GM19043 (cell line): Measurements from ENCODE around the gene HTR4.
"Not testable (repeated sequence)": the region's sequence is repeated elsewhere in the genome, so short reads cannot be mapped to it uniquely, and the experiment has no call there.

ENCODE experiments used
- ATAC-seq: cut with Tn5 transposase; IDR thresholded peaks from one replicate; pipeline ENCODE4 v1.9.1; 2021; ENCODE audit warnings: low read depth; ENCODE audit not compliant: unreplicated experiment

HTR4 gene, protein sequence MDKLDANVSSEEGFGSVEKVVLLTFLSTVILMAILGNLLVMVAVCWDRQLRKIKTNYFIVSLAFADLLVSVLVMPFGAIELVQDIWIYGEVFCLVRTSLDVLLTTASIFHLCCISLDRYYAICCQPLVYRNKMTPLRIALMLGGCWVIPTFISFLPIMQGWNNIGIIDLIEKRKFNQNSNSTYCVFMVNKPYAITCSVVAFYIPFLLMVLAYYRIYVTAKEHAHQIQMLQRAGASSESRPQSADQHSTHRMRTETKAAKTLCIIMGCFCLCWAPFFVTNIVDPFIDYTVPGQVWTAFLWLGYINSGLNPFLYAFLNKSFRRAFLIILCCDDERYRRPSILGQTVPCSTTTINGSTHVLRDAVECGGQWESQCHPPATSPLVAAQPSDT

DNA sequence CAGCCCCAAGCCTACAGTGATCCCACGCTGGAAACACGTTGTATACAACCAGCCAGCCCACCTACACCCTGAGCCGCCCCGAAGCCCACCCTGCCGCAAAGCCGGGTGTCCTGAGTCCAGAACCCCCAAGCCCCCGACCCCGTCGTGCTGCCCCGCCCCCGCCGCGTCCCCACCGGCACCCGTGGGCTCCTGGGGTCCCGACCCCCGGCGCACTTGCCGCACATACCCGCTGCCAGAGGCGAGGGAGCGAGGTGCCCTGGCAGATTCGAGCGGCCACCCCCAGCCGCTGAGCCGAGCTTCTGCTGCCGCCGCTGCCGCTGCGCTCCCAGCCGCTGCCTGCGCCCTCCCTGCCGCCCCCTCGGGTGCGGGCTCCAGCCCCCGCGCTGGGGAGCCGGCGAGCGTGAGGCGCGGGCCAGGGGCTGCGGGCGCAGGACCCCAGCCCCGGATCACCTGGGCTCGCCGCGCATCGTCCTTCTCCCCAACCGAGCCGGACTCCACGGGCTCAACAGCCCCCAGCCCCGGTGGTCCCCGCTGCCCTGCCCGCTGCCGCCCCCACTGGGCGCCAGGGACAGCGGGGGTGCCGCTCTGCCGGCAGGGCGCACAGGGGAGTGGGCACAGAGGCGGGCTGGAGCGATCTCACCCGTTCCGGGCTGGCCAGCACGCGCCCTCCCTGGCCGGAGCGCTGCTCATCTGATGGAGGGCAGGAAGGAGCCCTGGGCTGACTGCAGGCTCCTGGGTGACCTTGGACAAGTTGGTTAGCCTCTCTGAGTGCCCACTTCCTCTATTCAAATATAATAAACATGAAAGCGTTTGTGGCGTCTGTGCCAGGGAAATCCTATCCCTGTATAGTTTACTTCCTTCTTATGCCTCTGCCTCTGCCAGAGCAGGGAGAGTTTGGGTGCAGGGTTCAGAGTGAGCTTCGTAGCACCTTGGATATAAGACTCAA, at the start of gene HTR4:
Gene HTR4 (minus strand): TSS at position 692 of the 946 bp plus-strand sequence. CDS start 17,513 bp downstream, outside the sequence.
- no peak for ATAC-seq

DNA sequence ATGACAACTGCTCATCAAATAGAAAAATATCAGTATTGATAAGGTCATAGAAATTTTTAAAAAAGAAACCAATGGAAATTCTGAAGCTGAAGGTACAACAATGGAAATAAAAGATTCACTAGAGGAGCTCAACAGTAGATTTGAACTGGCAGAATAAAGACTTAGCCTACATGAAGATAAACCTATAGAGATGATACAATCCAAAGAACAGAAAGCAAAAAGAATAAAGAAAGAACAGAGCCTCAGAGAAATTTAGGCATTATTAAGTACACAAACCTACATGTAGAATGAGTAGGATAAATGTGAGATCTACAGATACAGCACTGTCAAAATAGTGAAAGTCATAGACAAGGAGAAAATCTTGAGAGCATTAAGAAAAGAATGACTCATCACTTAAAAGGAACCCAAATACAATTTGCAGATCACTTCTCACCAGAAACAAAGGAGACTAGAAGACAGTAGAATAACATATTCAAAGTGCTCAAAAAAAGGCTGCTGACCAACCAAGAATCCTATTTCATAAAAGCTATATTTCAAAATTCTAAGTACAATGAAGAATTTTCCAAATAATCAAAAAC, 47.8 kb upstream of the HTR4 start:
- ATAC-seq: no peak

DNA sequence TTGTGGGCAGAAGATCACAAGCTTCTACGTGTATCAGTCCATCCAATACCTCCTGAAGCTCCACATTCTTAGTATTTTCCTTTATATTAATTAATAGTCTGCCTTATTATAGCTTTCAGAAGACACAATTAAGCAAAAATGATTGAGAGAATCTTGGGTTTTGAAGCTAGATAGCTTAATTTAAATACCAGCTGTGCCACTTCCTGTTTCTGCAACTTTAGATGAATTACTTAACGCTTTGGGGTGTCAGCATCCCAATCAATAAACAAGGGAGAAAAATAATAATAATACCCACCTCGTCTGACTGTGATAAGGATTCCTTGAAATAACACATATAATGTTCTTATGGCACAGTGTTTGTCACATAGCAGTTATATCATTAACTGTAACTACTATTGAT, 44.7 kb upstream of the HTR4 start:
- no peak for ATAC-seq

DNA sequence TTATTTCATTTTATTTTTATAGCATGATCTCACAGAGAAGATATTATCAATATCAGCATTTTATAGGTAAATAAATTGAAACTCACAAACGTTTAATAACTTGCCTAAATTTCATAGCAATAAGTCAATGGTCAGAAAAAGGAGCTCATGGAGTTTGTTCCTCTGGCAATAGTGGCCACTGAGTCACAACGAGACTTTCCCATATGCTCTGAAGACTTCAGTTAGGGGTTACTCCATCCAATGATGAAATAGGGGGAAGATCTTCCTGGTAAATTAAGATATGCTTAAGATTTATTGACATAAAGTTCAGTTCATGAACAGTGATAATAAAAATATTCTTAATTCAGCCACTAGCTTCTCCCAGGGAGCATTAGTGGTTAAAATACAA, 43.5 kb upstream of the HTR4 start:
- no peak for ATAC-seq

DNA sequence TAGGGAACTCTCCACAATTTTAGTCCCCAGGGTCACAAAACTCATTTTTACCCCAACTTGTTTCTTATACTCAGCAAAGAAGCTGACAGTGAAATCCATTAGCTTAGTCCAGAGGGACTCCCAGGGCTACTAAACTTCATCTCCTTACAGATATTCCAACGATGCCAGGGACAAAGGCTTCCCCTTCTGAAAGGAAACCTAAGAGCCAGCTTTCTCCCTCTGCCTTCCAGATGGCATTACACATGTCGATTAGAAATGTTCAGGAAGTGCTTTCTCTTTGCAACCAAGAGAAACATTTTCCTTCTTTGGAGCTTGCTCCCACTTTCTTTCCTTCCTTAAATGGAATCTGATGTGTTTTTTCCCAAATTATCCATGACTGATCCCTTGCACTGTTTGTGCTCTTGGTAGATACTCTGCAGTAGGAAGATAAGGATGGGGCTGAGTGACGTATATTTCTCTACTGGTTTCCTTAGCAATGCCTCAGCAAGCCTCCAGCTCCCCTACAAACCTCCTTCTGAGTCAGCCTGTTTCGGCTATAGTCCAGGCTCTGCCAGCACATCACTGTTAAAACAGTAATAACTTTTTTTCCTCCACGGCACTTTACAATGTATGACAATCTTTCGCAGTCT, 43.0 kb upstream of the HTR4 start:
- no peak for ATAC-seq

DNA sequence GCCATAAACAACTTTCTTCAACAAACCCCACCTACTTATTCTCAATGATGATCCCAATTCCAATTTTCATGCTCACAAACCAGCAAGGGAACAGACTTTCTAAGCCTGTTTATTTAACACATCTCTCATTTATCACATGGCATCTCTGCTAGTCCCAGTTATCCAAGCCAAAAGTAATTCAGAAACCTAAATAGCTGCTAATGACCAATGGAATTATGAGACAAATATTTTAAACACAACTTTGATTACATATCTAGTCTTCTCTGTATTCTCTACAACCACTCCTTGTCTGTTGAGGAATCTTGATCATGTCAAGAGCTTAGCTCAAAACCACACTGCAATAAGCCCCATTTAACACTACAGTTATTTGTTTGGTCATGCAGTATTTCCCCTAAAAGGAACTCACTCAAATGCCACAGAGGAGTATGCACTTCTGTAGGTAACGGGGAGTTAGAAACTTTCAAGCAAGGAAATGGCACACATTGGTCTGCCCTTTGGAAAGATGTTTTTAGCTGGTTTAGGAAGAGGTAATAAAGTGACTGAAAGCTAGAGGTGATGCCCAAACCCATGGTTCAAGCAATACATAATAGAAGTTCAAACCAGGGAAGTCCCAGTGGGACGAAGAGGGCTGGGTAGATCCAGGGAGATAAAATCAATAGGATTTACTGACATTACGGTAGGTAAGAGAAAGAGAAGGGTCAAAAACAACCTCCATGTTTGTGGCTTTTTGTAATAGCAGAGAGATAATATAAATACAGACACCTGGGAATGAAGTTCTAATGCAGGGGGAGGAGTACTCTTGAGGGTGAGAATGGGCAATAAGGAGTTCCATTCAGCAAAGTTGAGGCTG, 42.1 kb upstream of the HTR4 start:
- ATAC-seq: no peak

DNA sequence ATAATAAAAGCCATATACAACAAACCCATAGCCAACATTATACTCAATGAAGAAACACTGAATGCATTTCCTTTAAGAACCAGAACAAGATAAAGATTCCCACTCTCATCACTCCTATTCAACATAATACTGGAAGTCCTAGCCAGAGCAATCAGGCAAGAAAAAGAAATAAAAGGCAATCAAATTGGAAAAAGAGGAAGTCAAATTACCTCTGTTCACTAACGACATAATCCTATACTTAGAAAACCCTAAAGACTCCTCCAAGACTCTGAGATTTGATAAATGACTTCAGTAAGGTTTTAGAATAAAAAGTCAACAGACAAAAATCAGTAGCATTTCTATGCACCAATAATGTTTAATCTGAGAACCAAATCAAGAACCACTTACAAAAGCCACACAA, 36.6 kb upstream of the HTR4 start:
- ATAC-seq: no peak

DNA sequence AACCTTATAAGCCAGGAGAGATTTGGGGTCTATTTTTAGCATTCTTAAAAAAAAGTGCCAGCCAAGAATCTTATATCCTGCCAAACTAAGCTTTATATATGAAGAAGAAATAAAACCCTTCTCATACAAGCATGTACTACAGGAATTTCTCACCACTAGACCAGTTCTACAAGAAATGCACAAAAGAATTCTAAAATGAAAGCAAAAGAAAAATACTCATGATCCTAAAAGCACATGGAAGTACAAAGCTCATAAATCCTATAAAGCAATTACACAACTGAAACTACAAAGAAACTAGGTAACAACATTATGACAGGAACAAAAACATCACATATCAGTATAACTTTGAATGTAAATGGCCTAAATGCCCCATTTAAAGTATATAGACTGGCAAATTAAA, 34.5 kb upstream of the HTR4 start:
- ATAC-seq: no peak

DNA sequence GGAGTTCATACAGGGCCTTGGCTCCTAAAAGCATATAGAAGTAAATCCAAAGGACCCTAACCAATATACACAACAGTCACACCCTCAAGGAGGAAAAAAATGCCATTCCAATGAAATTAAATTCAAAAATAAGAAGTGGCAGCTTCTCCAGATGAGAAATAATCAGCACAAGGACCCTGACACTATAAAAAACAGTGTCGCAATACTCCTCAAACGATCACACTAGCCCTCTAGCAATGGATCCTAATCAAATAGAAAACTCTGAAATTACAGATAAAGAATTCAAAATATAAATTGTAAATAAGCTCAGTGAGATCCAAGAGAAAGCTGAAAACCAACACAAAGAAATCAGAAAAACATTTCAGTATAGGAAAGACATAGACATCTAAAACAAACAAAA, 33.5 kb upstream of the HTR4 start:
- ATAC-seq: no peak

DNA sequence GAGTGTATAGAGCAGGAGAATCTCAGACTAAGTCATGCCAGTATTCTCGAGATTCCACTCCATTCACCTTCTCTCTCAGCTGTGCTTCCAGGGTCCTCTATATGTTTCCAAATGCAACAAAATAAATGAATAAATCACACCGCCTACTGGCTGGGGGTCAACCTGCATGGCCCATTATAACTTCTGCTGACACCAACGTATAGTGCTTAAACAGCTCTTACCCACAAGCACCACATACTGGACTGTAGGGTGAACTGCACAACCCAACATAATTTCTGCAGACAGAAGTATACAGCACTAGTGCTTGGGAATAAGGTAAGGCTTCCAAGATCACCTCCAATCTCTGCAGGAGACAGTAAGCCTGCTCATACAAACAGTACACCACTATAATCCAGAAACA, 33.1 kb upstream of the HTR4 start:
- ATAC-seq: peak; percentile 66

DNA sequence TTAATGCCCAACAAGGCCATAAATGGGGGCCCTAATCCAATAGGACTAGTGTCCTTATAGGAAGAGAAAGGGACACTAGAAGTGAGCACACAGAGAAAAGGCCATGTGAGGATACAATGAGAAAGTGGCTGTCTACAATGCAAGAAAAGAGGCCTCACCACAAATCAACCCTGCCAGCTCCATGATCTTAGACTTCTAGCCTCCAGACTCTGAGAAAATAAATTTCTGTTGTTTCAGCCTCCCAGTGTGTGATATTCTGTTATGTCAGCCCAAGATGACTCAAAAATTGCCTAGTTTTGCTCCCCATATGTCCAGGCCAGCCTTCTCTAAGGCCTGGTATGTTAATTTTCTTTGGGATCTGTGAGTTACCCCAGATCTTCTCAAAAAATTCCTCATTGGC, 32.3 kb upstream of the HTR4 start:
- ATAC-seq: no peak

DNA sequence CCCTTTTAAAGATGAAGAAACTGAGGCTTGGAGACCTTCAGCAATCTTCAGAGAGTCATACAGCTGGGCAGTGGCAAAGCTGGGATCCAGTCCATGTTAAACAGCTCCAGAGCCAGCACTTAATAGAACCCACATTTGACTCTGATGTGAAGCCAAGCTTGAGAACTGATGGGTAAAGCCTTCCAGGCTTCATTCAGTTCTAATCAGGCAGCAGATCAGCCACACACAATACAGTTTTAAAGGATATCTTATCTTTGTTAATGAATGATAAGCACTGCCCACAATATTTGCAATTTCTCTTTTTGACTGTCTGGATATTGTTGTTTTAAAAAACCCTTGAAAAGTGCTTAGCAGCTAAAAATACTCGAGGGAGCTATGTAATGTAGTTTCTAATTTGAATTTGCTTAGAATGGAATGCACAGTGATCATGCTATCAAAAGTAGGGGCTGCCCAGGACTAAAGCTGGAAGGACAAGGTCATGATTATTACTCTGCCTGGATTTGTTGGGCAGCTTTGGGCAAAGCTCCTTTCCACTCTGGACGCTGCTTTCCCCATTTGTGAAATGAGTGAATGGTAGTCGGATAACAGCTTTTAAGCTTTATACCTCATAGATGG, 31.3 kb upstream of the HTR4 start:
- no peak for ATAC-seq

DNA sequence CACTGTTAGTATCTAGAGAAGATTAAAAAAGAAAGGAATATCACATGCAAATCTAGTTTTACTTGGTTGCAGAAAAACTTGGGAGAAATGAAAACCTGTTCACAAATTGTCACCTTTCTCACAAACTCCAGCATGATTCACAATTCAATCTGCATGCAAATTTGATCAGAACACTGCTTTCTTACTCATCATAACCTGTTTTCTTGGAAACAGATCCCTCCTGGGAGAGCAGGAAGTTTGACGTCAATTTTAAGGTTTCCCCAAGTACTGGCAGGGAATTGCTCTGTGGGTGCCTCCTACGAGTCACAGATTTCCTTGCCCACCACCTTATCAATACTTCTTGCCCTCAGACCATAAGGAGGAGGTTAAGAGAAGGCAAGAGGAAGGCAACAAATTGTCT, 30.2 kb upstream of the HTR4 start:
- ATAC-seq: no peak

DNA sequence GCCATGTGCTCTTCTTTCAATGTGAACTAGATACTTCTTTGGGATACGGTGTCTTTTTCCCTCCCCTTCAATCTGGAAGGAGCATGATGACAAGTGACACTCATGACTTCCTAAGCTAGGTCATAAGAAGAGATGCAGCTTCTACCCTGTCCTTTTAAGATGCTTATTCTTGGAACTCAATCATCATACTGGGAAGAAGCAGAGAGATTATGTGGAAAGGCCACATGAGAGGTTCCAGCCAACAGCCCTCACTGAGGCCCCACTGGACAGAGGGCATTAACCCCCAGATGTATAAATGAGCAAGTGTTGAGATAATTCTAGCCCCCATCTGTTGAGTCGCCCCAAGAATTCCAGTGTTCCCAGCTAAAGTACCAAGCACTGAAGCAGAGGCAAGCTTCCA, 29.3 kb upstream of the HTR4 start:
- no peak for ATAC-seq

DNA sequence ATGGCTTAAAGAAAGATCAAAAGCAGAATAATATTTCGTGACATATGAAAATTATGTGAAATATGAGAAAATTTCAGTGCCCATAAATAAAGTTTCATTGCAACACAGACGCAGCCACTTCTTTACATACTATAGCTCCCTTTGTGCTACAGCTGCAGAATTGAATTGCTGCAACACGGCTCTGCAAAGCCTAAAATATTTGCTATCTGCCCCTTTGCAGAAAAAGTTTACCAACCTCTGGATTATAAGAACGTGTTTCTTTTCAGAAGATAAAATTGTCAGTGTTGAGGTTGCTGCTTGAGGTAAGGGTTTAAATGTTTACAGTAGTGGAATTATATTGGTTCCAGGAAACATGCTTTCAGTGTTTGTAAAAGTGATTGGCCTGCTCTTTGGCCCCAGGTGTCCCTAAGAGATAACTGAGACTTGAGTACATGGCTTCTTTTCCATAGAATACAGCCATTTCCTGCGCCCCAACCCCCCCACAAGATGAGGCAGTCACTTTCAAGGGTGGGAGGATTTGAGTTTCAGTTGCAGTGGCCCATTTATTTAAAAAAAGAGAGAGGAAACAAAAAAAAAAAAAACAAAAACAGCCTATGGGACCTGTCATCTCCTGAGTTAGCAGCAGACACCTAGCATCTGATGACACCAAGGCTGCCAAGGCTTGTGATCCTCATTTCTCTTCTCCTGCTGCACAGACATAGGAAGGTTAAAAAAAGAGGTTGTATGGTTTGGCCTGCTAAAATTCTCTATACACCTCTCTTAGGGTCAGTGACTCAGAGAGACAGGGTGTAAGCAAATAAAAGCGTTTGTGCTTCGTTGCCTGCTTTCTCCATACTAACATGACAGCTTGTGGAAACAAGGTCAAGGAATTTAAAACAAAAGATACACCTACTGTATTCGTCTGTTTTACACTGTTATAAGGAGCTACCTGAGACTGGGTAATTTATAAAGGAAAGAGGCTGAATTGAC, 28.0 kb upstream of the HTR4 start:
- ATAC-seq: no peak

DNA sequence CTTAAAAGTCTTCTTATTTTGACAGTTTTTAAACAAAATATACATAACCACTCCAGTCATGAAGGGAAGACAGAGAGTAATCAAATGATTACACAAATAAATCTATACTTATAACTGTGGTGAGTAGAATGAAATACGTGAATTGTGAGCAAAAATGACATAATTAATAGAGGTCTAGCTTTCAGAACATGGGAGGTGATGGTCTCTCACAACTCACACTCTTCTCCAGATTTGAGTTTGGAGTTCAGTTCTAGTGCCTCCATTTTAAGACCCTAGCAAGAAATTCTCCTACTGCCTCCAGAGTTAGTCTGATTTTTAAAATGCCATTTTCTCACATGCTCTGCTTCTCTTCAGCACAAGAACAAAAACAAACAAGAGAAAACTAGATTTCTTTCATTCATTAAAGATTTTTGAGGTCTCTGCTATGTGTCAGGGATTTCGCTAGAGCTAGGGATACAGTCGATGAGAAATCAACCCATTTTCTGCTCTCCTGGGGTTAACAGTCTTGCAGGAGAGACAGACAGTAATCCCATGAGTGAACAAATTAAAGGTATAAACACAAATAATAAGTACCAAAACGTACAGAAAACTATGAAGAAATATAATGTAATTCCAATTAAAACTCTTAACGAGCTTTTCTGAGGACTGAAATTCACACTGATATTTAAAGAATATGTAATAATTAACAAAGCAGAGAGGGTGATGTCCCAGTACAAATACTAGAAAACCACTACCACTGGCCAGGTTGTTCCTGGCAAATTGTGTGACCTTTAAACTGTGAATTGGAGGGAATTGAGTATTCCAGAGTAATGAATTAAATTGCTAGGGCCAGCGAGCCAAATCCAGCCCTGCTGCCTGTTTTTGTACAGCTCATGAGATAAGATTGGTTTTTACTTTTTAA, 27.1 kb upstream of the HTR4 start:
- ATAC-seq: no peak

DNA sequence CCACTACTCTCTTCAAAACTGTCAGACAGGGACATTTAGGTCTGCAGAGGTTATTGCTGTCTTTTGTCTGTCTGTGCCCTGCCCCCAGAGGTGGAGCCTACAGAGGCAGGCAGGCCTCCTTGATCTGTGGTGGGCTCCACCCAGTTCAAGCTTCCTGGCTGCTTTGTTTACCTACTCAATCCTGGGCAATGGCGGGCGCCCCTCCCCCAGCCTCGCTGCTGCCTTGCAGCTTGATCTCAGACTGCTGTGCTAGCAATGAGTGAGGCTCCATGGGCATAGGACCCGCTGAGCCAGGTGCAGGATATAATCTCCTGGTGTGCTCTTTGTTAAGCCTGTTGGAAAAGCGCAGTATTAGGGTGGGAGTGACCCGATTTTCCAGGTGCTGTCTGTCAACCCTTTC, 19.4 kb upstream of the HTR4 start:
- ATAC-seq: not testable (repeated sequence)
